ENCODE results near the gene SLC47A2. TPM values are rescaled to one million over a fixed set of nuclear protein-coding genes. Genes with fewer than 3 reads are reported as not detected.
A peak's percentile ranks its signal among the peaks of the same experiment; 100 is the strongest.

SLC47A2 gene
- total and polyA plus RNA-seq, 2 of the 13 experiments (the other 11 are each of a cell fraction or from before 2014, with no cell fraction given) = 0.04 TPM; not detected in 1

GRCh38 chr17:19648475-19649273, 67.7 kb downstream of the SLC47A2 start, which contains the start of gene ALDH3A2 (continued):
- TF ChIP-seq YY1 (IDR thresholded peaks at IDR 0.05; ENCODE audit: insufficient read depth, insufficient replicate concordance, low read depth, low read length) = peak; percentile 81
- no peak; the same call in 1 of the 2 replicates for TF ChIP-seq ZNF75D (CRISPR knock-in tag; IDR thresholded peaks at IDR 0.05; ENCODE audit: borderline replicate concordance)
- TF ChIP-seq RXRA (CRISPR knock-in tag; IDR thresholded peaks at IDR 0.05) = peak; percentile 95
- peak; percentile 89 for TF ChIP-seq PHF8 (CRISPR knock-in tag; IDR thresholded peaks at IDR 0.05)
- TF ChIP-seq ZNF460 (CRISPR knock-in tag; IDR thresholded peaks at IDR 0.05; ENCODE audit: borderline replicate concordance) = peak; percentile 99
- TF ChIP-seq CHD4 (IDR thresholded peaks at IDR 0.05; ENCODE audit: borderline replicate concordance, low read length) = no peak
- no peak for TF ChIP-seq ATF7 (IDR thresholded peaks at IDR 0.05)
- no peak for TF ChIP-seq ATF7 (CRISPR knock-in tag; IDR thresholded peaks at IDR 0.05)
- TF ChIP-seq MIER2 (CRISPR knock-in tag; IDR thresholded peaks at IDR 0.05) = peak; percentile 75
- TF ChIP-seq ZNF136 (CRISPR knock-in tag; IDR thresholded peaks at IDR 0.05; ENCODE audit: low read depth) = peak; percentile 49; the same call in 1 of the 2 replicates
- TF ChIP-seq ZNF644 (CRISPR knock-in tag; IDR thresholded peaks at IDR 0.05; ENCODE audit: low read depth) = no peak
- peak; percentile 83 for TF ChIP-seq ZNF740 (CRISPR knock-in tag; IDR thresholded peaks at IDR 0.05)
- TF ChIP-seq CENPX (CRISPR knock-in tag; IDR thresholded peaks at IDR 0.05) = no peak
- peak; percentile 85; the same call in 1 of the 2 replicates for TF ChIP-seq ZNF543 (CRISPR knock-in tag; IDR thresholded peaks at IDR 0.05)
- TF ChIP-seq ZNF788 (CRISPR knock-in tag; IDR thresholded peaks at IDR 0.05; ENCODE audit: borderline replicate concordance) = peak; percentile 91; the same call in 1 of the 2 replicates
- peak; percentile 79; the same call in 1 of the 2 replicates for TF ChIP-seq DDIT3 (CRISPR knock-in tag; IDR thresholded peaks at IDR 0.05)
- peak; percentile 95 for TF ChIP-seq SNAPC4 (CRISPR knock-in tag; IDR thresholded peaks at IDR 0.05)
- TF ChIP-seq UBTF (CRISPR knock-in tag; IDR thresholded peaks at IDR 0.05) = peak; percentile 100
- TF ChIP-seq HNRNPK (IDR thresholded peaks at IDR 0.05; ENCODE audit: low read depth, low read length, poor library complexity, severe bottlenecking) = peak; percentile 98
- TF ChIP-seq MEIS2 (CRISPR knock-in tag; IDR thresholded peaks at IDR 0.05) = peak; percentile 94; the same call in 1 of the 2 replicates
- TF ChIP-seq ZNF772 (CRISPR knock-in tag; IDR thresholded peaks at IDR 0.05) = peak; percentile 91
- no peak; the same call in 1 of the 2 replicates for TF ChIP-seq ZNF749 (CRISPR knock-in tag; IDR thresholded peaks at IDR 0.05; ENCODE audit: borderline replicate concordance)
